Heart left ventricle (tissue), 13 donors: Measurements from ENCODE around the gene GATC.

Experiments used
- CTCF ChIP-seq, 12 donors: fragments of 200-600 bp; sonication (generic) in 4 of 12; IDR thresholded peaks; one replicate each; pipeline versions ENCODE4 v1.5.0 to v1.8.0; 2018 to 2022; ENCODE audit warnings: antibody characterized with exemption in 12 of 12, mild to moderate bottlenecking in 5 of 12
- POLR2A ChIP-seq, 2 donors: fragments of 450-650 bp; IDR thresholded peaks; one replicate each; pipeline ENCODE4 v1.6.1; 2017; ENCODE audit warnings: antibody characterized with exemption in 2 of 2, mild to moderate bottlenecking in 2 of 2, moderate library complexity in 2 of 2
- donor health status: ischemic (EF 13 %, LVEDD 7.1; RV severe dilation, severe dysfunction).
- donor health status: DM: no; HTN: yes; CAD: no.
- donor health status: DM: no; HTN: no; CAD: no.
- donor health status: ischemic (EF 25% LVEDD 6.9; RV normal size, moderate dysfunction).
- donor health status: ischemic (EF 25% LVEDD 5.7; RV mildly dilated, moderate dysfunction).
- donor health status: ischemic (EF 35%, LVEDD 5.7; RV mildly dilated, moderate dysfunction).
- donor health status: nonischemic (EF 11% LVEDD 7.7; RV severe dilation, severe dysfunction).
- donor health status: DM: yes; HTN: yes; CAD: no.
- donor health status: PGD.
- donor health status: ischemic (EF 29% LVEDD 5.4; RV normal size, mild dysfunction).
- donor health status: nonischemic (EF 23%, LVEDD 6.1; RV moderate dilation, normal function).

- TF ChIP-seq CTCF (IDR thresholded peaks at IDR 0.05) (no peak), POLR2A (IDR thresholded peaks at IDR 0.05) (no peak)
Measured at GRCh38 chr12:120472521-120472920, 26.3 kb downstream of the GATC start.
